Hematopoietic multipotent progenitor cell treated with erythropoietin and hydrocortisone succinate and interleukin-3 and kit ligand, for 6 days (in vitro differentiated cells): ENCODE results near the gene TAS2R38.
A peak's percentile ranks its signal among the peaks of the same experiment; 100 is the strongest.
"Not testable (repeated sequence)": the region's sequence is repeated elsewhere in the genome, so short reads cannot be mapped to it uniquely, and the experiment has no call there.

ENCODE experiments used
- DNase-seq: peaks from one replicate; pipeline ENCODE4 v3.0.0-alpha.2; 2015

TAS2R38 gene

GRCh38 chr7:141973673-141974072, at the start of gene TAS2R38:
Gene TAS2R38 (minus strand): TSS chr7:141973773. CDS start chr7:141973689, 84 bp downstream.
- no peak for DNase-seq

GRCh38 chr7:142018154-142018553, 44.6 kb upstream of the TAS2R38 start:
- no peak for DNase-seq

- no peak for DNase-seq
Observed at GRCh38 chr7:142017451-142017850, 43.9 kb upstream of the TAS2R38 start.

- DNase-seq = no peak
Observed at GRCh38 chr7:142012825-142013511, 39.4 kb upstream of the TAS2R38 start.

GRCh38 chr7:142010952-142011548, 37.5 kb upstream of the TAS2R38 start:
- no peak for DNase-seq

- DNase-seq = no peak
Observed at GRCh38 chr7:142009187-142009586, 35.6 kb upstream of the TAS2R38 start.

GRCh38 chr7:142006577-142006976, 33.0 kb upstream of the TAS2R38 start:
- no peak for DNase-seq

GRCh38 chr7:142002179-142002578, 28.6 kb upstream of the TAS2R38 start:
- DNase-seq = no peak

- DNase-seq = no peak
Observed at GRCh38 chr7:142001163-142001874, 27.7 kb upstream of the TAS2R38 start.

- no peak for DNase-seq
Observed at GRCh38 chr7:142000244-142000643, 26.7 kb upstream of the TAS2R38 start.

- no peak for DNase-seq
Observed at GRCh38 chr7:141999058-141999623, 25.6 kb upstream of the TAS2R38 start.

- no peak for DNase-seq
Observed at GRCh38 chr7:141993354-141993753, 19.8 kb upstream of the TAS2R38 start.

GRCh38 chr7:141992688-141993087, 19.1 kb upstream of the TAS2R38 start:
- DNase-seq = no peak

GRCh38 chr7:141992156-141992555, 18.6 kb upstream of the TAS2R38 start:
- DNase-seq = no peak

- DNase-seq = no peak
Observed at GRCh38 chr7:141991140-141991539, 17.6 kb upstream of the TAS2R38 start.

- DNase-seq = no peak
Observed at GRCh38 chr7:141990011-141990725, 16.6 kb upstream of the TAS2R38 start.

- DNase-seq = not testable (repeated sequence)
Observed at GRCh38 chr7:141987803-141988202, 14.2 kb upstream of the TAS2R38 start.

- DNase-seq = no peak
Observed at GRCh38 chr7:141986923-141987322, 13.3 kb upstream of the TAS2R38 start.

GRCh38 chr7:141985926-141986325, 12.4 kb upstream of the TAS2R38 start:
- DNase-seq = not testable (repeated sequence)

GRCh38 chr7:141979568-141979967, 6.0 kb upstream of the TAS2R38 start:
- peak; percentile 19 for DNase-seq

GRCh38 chr7:141978351-141978750, 4.8 kb upstream of the TAS2R38 start:
- no peak for DNase-seq

GRCh38 chr7:141976524-141977245, 3.1 kb upstream of the TAS2R38 start:
- DNase-seq = no peak
